PC-3 (cell line): ENCODE data around the gene C1QTNF6.

ENCODE experiments used
- EZH2phosphoT487 ChIP-seq: fragments of 300-600 bp; sonication (generic); IDR thresholded peaks from 2 replicates; pipeline ENCODE4 v1.6.1; 2018; ENCODE audit warnings: mild to moderate bottlenecking, antibody characterized with exemption, low read length, borderline replicate concordance
- TF ChIP-seq, protein P1 (sequence below): fragments of 300-600 bp; sonication (generic); conservative IDR thresholded peaks from 2 replicates; pipeline ENCODE4 v1.5.1; 2017; ENCODE audit warnings: antibody characterized with exemption, low read depth, mild to moderate bottlenecking, low read length

DNA sequence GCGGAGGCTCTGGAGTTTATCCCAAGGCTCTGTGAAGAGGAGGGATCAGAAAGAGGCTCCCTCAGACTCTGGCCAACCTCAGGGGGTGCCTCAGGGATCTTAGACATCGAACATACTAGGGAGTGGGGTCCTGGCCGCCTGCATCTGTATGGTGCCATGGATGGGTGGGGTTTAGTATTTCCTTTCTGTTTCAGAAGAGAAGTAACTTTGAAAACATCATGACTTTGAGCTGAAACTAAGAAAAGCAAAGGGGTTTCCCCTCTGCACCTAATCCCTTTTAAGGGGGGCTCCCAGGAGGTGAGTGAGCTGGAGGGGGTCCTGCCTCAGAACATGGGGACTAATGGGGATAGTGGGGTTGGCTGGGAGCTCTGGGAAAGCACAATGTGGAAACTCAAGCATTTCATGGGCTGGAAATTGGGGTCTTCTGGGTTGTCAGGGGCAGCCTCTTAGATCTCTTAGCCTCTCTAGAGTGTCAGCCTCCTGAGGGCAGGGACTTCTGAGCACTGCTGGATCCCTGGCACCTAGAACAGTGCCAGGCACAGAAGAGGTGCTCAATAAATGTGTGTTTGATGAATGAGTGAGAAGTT lies 36.0 kb upstream of the C1QTNF6 start:
- TF ChIP-seq, protein P1, sequence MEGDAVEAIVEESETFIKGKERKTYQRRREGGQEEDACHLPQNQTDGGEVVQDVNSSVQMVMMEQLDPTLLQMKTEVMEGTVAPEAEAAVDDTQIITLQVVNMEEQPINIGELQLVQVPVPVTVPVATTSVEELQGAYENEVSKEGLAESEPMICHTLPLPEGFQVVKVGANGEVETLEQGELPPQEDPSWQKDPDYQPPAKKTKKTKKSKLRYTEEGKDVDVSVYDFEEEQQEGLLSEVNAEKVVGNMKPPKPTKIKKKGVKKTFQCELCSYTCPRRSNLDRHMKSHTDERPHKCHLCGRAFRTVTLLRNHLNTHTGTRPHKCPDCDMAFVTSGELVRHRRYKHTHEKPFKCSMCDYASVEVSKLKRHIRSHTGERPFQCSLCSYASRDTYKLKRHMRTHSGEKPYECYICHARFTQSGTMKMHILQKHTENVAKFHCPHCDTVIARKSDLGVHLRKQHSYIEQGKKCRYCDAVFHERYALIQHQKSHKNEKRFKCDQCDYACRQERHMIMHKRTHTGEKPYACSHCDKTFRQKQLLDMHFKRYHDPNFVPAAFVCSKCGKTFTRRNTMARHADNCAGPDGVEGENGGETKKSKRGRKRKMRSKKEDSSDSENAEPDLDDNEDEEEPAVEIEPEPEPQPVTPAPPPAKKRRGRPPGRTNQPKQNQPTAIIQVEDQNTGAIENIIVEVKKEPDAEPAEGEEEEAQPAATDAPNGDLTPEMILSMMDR: no peak
- no peak for TF ChIP-seq EZH2phosphoT487
